Hepatocyte (in vitro differentiated cells): ENCODE data around the gene CCDC13.

Experiments used
- EZH2 ChIP-seq: fragments of 200-600 bp; sonication (generic); IDR thresholded peaks from 2 replicates; pipeline ENCODE4 v1.6.1; 2016; ENCODE audit warnings: antibody characterized with exemption, mild to moderate bottlenecking, borderline replicate concordance
- EZH2phosphoT487 ChIP-seq: fragments of 200-600 bp; sonication (generic); IDR thresholded peaks from one replicate; pipeline ENCODE4 v1.6.1; 2018; ENCODE audit warnings: antibody characterized with exemption, mild to moderate bottlenecking, low read depth, moderate library complexity; ENCODE audit not compliant: unreplicated experiment, severe bottlenecking
- TF ChIP-seq, protein P1 (sequence below): fragments of 200-600 bp; sonication (generic); IDR thresholded peaks from 2 replicates; pipeline ENCODE4 v1.5.1; 2016; ENCODE audit warnings: antibody characterized with exemption, mild to moderate bottlenecking; ENCODE audit not compliant: poor library complexity

DNA sequence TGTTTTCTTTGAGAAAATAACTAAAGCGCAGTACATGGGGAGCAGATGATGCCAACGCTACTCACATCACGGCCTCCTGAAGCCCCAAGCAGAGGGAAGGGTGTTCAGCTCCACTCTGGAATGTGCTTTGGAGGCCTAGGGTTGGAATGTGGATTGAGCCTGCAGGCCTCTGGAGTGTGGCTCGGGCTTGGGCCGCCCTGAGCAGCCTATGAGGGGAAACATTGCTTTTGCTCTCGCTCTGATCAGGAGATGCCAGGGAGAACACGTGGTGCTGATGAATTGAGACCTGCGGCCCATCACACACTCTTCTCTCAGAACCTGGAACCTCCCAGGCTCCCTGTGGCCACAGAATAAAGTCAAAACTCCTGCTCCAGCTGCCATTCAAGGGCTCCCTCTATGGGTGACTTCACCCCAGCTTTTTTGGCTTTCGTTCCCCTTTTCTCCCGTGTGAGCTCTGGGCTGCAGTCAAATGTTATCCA, 23.3 kb downstream of the CCDC13 start:
- TF ChIP-seq, protein P1, sequence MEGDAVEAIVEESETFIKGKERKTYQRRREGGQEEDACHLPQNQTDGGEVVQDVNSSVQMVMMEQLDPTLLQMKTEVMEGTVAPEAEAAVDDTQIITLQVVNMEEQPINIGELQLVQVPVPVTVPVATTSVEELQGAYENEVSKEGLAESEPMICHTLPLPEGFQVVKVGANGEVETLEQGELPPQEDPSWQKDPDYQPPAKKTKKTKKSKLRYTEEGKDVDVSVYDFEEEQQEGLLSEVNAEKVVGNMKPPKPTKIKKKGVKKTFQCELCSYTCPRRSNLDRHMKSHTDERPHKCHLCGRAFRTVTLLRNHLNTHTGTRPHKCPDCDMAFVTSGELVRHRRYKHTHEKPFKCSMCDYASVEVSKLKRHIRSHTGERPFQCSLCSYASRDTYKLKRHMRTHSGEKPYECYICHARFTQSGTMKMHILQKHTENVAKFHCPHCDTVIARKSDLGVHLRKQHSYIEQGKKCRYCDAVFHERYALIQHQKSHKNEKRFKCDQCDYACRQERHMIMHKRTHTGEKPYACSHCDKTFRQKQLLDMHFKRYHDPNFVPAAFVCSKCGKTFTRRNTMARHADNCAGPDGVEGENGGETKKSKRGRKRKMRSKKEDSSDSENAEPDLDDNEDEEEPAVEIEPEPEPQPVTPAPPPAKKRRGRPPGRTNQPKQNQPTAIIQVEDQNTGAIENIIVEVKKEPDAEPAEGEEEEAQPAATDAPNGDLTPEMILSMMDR = peak; percentile 49
- TF ChIP-seq EZH2phosphoT487 = no peak
- no peak for TF ChIP-seq EZH2
